ENCODE results near the gene KIF12.

KIF12 gene

DNA sequence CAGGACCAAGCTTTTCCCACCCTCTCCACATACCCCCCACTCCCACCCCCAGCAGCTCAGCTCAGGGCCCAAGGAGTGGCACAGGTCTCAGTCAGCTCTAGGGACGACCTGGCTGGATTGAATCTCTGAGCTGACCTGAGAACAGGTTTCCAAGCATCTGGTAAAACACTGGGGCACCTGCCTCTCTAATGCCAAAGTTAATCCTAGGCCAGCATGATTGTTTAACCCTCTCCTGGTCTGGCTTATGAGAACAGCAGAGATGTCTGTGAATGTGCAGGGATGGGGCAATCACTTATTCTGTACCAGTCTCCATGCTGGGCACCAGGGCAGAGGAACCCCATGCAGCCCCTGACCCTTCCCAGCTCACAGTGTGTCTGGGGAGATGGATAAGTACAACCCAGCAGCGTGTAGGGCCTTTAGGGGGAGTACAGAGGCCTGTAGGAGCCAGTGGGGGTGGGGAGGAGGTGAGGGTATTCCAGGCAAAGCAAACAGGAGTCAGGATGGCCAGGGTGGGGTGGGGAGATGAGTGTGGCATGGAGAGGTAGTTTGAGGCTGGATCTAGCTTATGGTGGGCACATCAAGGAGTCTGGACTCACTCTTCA is 678 bp upstream of the KIF12 start:
- DNase-seq: no peak
- Histone ChIP-seq H3K4me2 (ENCODE audit: low read depth, low read length) (no peak overlapping the region), H3K79me2 (ENCODE audit: low read length) (no peaks in the 10 kb centered on the region), H2AFZ (ENCODE audit: low read length) (no peak overlapping the region), H4K20me1 (ENCODE audit: insufficient read depth, low read length) (no peaks in the 10 kb centered on the region), H3K27me3 (replicated peaks; ENCODE audit: insufficient read depth, low read length) (no peaks in the 10 kb centered on the region), H3F3A (ENCODE audit: insufficient read depth, low read length) (no peaks in the 10 kb centered on the region), H3K27ac (ENCODE audit: low read length) (no peak overlapping the region), H3K9ac (ENCODE audit: low read length) (no peak overlapping the region), H3K4me3 (ENCODE audit: low read length) (no peak overlapping the region), H3K36me3 (replicated peaks; ENCODE audit: insufficient read depth, low read length) (no peaks in the 10 kb centered on the region), H3K9me2 (replicated peaks; ENCODE audit: insufficient read depth, low read length) (no peaks in the 10 kb centered on the region), H3K4me1 (ENCODE audit: low read length) (no peaks in the 10 kb centered on the region), H3K9me3 (replicated peaks; ENCODE audit: insufficient read depth, low read length) (no peaks in the 10 kb centered on the region)
- no peak for TF ChIP-seq EZH2phosphoT487 (IDR thresholded peaks at IDR 0.05; ENCODE audit: low read length)
- TF ChIP-seq EZH2 (optimal IDR thresholded peaks at IDR 0.05; ENCODE audit: low read depth, low read length): no peak
- TF ChIP-seq CTCF (IDR thresholded peaks at IDR 0.05; ENCODE audit: low read length): no peak

DNA sequence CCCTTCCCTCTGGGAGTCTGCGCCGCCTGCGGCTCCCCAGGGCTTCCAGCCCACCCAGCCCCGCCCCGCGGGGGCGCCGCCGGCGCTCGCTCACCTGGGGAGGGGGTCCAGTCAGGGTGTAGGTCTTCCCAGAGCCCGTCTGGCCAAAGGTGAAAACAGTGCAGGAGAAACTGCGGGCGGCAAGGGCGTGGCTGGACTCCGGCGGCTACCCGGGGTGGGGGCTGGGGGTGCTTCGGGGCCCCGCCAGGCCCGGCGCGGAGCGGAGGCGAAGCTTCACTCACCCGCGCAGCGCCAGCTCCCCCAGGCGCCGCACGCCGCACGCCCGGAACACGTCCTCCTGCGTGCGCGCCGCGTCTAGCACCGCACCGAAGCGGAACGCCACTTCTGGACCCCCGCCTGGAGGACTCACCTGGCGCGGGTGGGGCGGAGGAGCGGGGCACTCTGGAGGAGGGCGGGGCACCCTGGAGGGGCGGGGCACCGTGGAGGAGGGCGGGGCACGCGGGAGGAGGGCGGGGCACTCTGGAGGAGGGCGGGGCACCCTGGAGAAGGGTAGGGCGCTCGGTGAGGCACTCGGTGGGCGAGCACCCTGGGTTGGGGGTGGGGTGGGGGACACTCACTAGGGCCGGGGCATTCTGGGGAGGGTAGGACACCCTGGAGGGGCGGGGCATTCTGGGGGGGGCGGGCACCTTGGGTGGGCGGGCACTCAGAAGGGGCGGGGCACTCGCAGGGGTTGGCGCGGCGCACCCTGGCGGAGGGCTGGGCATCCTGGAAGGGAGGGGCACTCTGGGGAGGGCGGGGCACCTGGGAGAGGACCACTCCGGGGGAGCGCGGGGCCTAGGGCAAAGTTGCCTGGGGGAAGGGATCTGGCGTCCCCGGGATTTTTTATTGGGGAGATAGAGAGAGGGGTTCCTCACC is 814 bp downstream of the KIF12 start:
- Histone ChIP-seq H3K4me1 (ENCODE audit: low read length) (no peaks in the 10 kb centered on the region), H3K9me3 (replicated peaks; ENCODE audit: insufficient read depth, low read length) (no peaks in the 10 kb centered on the region), H3K27ac (ENCODE audit: low read length) (no peak overlapping the region), H3F3A (ENCODE audit: insufficient read depth, low read length) (no peaks in the 10 kb centered on the region), H4K20me1 (ENCODE audit: insufficient read depth, low read length) (no peaks in the 10 kb centered on the region), H3K36me3 (replicated peaks; ENCODE audit: insufficient read depth, low read length) (no peaks in the 10 kb centered on the region), H3K9me2 (replicated peaks; ENCODE audit: insufficient read depth, low read length) (no peaks in the 10 kb centered on the region), H3K4me3 (ENCODE audit: low read length) (no peak overlapping the region), H3K4me2 (ENCODE audit: low read depth, low read length) (no peak overlapping the region), H3K79me2 (ENCODE audit: low read length) (no peaks in the 10 kb centered on the region), H3K9ac (ENCODE audit: low read length) (no peak overlapping the region), H2AFZ (ENCODE audit: low read length) (no peak overlapping the region), H3K27me3 (replicated peaks; ENCODE audit: insufficient read depth, low read length) (no peaks in the 10 kb centered on the region)
- no peak for DNase-seq
- no peak for TF ChIP-seq EZH2phosphoT487 (IDR thresholded peaks at IDR 0.05; ENCODE audit: low read length)
- TF ChIP-seq CTCF (IDR thresholded peaks at IDR 0.05; ENCODE audit: low read length): no peak
- no peak for TF ChIP-seq EZH2 (optimal IDR thresholded peaks at IDR 0.05; ENCODE audit: low read depth, low read length)

- no peaks in the 10 kb centered on the region for H3K36me3 ChIP-seq (replicated peaks; ENCODE audit: insufficient read depth, low read length)
- H3K27ac ChIP-seq (ENCODE audit: low read length): no peak overlapping the region
- no peak overlapping the region for H3K9ac ChIP-seq (ENCODE audit: low read length)
- no peak for DNase-seq
- no peak overlapping the region for H2AFZ ChIP-seq (ENCODE audit: low read length)
- no peak overlapping the region for H3K4me2 ChIP-seq (ENCODE audit: low read depth, low read length)
- no peaks in the 10 kb centered on the region for H3K79me2 ChIP-seq (ENCODE audit: low read length)
- no peaks in the 10 kb centered on the region for H3K27me3 ChIP-seq (replicated peaks; ENCODE audit: insufficient read depth, low read length)
- no peaks in the 10 kb centered on the region for H3F3A ChIP-seq (ENCODE audit: insufficient read depth, low read length)
- no peak for TF ChIP-seq CTCF (IDR thresholded peaks at IDR 0.05; ENCODE audit: low read length)
- TF ChIP-seq EZH2phosphoT487 (IDR thresholded peaks at IDR 0.05; ENCODE audit: low read length): no peak
- no peak for TF ChIP-seq EZH2 (optimal IDR thresholded peaks at IDR 0.05; ENCODE audit: low read depth, low read length)
- no peaks in the 10 kb centered on the region for H3K9me3 ChIP-seq (replicated peaks; ENCODE audit: insufficient read depth, low read length)
- no peaks in the 10 kb centered on the region for H3K9me2 ChIP-seq (replicated peaks; ENCODE audit: insufficient read depth, low read length)
- H3K4me1 ChIP-seq (ENCODE audit: low read length): no peaks in the 10 kb centered on the region
- no peak overlapping the region for H3K4me3 ChIP-seq (ENCODE audit: low read length)
- H4K20me1 ChIP-seq (ENCODE audit: insufficient read depth, low read length): no peaks in the 10 kb centered on the region
Observed at GRCh38 chr9:114097613-114098020, 1.5 kb downstream of the KIF12 start.
